DOHH2 (cell line): ENCODE measurements around the gene CRTC3.

Experiments
- H3F3A ChIP-seq: fragments of 200-600 bp; sonication (generic), shearing (Covaris generic); 2 replicates; pipeline ENCODE4 v1.6.0; 2016; ENCODE audit warnings: antibody characterized with exemption, mild to moderate bottlenecking; ENCODE audit not compliant: control insufficient read depth, insufficient read depth
- H3K27ac ChIP-seq: fragments of 200-600 bp; sonication (generic); 2 replicates; pipeline ENCODE4 v1.5.1; 2014; ENCODE audit warnings: low read depth, mild to moderate bottlenecking, low read length, moderate library complexity
- H3K27me3 ChIP-seq: fragments of 200-600 bp; sonication (generic); 2 replicates; pipeline ENCODE4 v1.6.1; 2014; ENCODE audit warnings: mild to moderate bottlenecking, low read length, mixed read lengths; ENCODE audit not compliant: control insufficient read depth
- H3K36me3 ChIP-seq: fragments of 200-600 bp; sonication (generic); 2 replicates; pipeline ENCODE4 v1.6.1; 2014; ENCODE audit warnings: mild to moderate bottlenecking, low read length, moderate library complexity, mixed read lengths; ENCODE audit not compliant: control insufficient read depth
- H3K4me1 ChIP-seq: fragments of 200-600 bp; sonication (generic); 2 replicates; pipeline ENCODE4 v1.6.1; 2014; ENCODE audit warnings: mild to moderate bottlenecking, low read length, mixed read lengths; ENCODE audit not compliant: control insufficient read depth
- H3K4me2 ChIP-seq: fragments of 200-600 bp; sonication (generic); 2 replicates; pipeline ENCODE4 v1.6.0; 2014; ENCODE audit warnings: mild to moderate bottlenecking, low read length, moderate library complexity
- H3K4me3 ChIP-seq: fragments of 200-600 bp; sonication (generic); 2 replicates; pipeline ENCODE4 v1.5.1; 2014; ENCODE audit warnings: mild to moderate bottlenecking, low read length, mixed read lengths
- H3K79me2 ChIP-seq: fragments of 200-600 bp; sonication (generic); 2 replicates; pipeline ENCODE4 v1.6.1; 2014; ENCODE audit warnings: mild to moderate bottlenecking, low read length, mixed read lengths; ENCODE audit not compliant: control insufficient read depth
- H3K9me2 ChIP-seq: fragments of 200-600 bp; sonication (generic); replicated peaks from 2 replicates; pipeline ENCODE4 v1.6.1; 2014; ENCODE audit warnings: mild to moderate bottlenecking, low read length, mixed read lengths; ENCODE audit not compliant: control insufficient read depth
- H3K9me3 ChIP-seq: fragments of 200-600 bp; sonication (generic); 2 replicates; pipeline ENCODE4 v1.6.1; 2014; ENCODE audit warnings: antibody characterized with exemption, low read length, mixed read lengths; ENCODE audit not compliant: control insufficient read depth, insufficient read depth
- H4K20me1 ChIP-seq: fragments of 200-600 bp; sonication (generic); 2 replicates; pipeline ENCODE4 v1.6.0; 2014; ENCODE audit warnings: low read depth, mild to moderate bottlenecking, antibody characterized with exemption, low read length, moderate library complexity; ENCODE audit not compliant: control insufficient read depth, insufficient read depth
- CTCF ChIP-seq: fragments of 200-600 bp; sonication (generic); IDR thresholded peaks from one replicate; pipeline ENCODE4 v1.5.1; 2014; ENCODE audit warnings: antibody characterized with exemption, mild to moderate bottlenecking, low read depth, low read length; ENCODE audit not compliant: poor library complexity, severe bottlenecking
- EZH2phosphoT487 ChIP-seq: fragments of 200-600 bp; sonication (generic); IDR thresholded peaks from 2 replicates; pipeline ENCODE4 v1.6.1; 2017; ENCODE audit warnings: borderline replicate concordance, mild to moderate bottlenecking, antibody characterized with exemption, low read length, moderate library complexity, mixed read lengths

Gene CRTC3

GRCh38 chr15:90580541-90580940 is 50.8 kb downstream of the CRTC3 start:
- no peak overlapping the region for H3K27ac ChIP-seq
- H3F3A ChIP-seq, result no peaks in the 10 kb centered on the region
- no peaks in the 10 kb centered on the region for H3K9me2 ChIP-seq
- H3K9me3 ChIP-seq, result no peaks in the 10 kb centered on the region
- no peak overlapping the region for H3K4me2 ChIP-seq
- H3K36me3 ChIP-seq, result no peaks in the 10 kb centered on the region
- H4K20me1 ChIP-seq, result no peaks in the 10 kb centered on the region
- no peak overlapping the region for H3K4me3 ChIP-seq
- peaks cover 3% of the 10 kb centered on the region; the same call in 1 of the 2 replicates for H3K4me1 ChIP-seq
- no peak for TF ChIP-seq EZH2phosphoT487
- TF ChIP-seq CTCF, result no peak
- no peaks in the 10 kb centered on the region for H3K79me2 ChIP-seq
- no peaks in the 10 kb centered on the region for H3K27me3 ChIP-seq

- H3K4me1 ChIP-seq, result peaks cover 3% of the 10 kb centered on the region; the same call in 1 of the 2 replicates
- H4K20me1 ChIP-seq, result no peaks in the 10 kb centered on the region
- H3K4me2 ChIP-seq, result no peak overlapping the region
- no peak overlapping the region for H3K27ac ChIP-seq
- H3K36me3 ChIP-seq, result no peaks in the 10 kb centered on the region
- no peak for TF ChIP-seq CTCF
- no peak for TF ChIP-seq EZH2phosphoT487
- H3K4me3 ChIP-seq, result no peak overlapping the region
- H3K27me3 ChIP-seq, result no peaks in the 10 kb centered on the region
- 0 out of 2 replicates have a peak, but pooled peaks cover 3% of the 10 kb centered on the region for H3K79me2 ChIP-seq
- H3F3A ChIP-seq, result no peaks in the 10 kb centered on the region
- H3K9me2 ChIP-seq, result no peaks in the 10 kb centered on the region
- H3K9me3 ChIP-seq, result no peaks in the 10 kb centered on the region
Observed at GRCh38 chr15:90580946-90581345, 51.2 kb downstream of the CRTC3 start.

- TF ChIP-seq CTCF, result no peak
- TF ChIP-seq EZH2phosphoT487, result no peak
- H3K36me3 ChIP-seq, result no peaks in the 10 kb centered on the region
- no peaks in the 10 kb centered on the region for H3K27me3 ChIP-seq
- no peaks in the 10 kb centered on the region for H3K9me2 ChIP-seq
- no peaks in the 10 kb centered on the region for H3K9me3 ChIP-seq
- no peaks in the 10 kb centered on the region for H4K20me1 ChIP-seq
- no peak overlapping the region for H3K4me2 ChIP-seq
- no peak overlapping the region for H3K4me3 ChIP-seq
- H3K4me1 ChIP-seq, result peaks cover 3% of the 10 kb centered on the region; the same call in 1 of the 2 replicates
- no peak overlapping the region for H3K27ac ChIP-seq
- 0 out of 2 replicates have a peak, but pooled peaks cover 3% of the 10 kb centered on the region for H3K79me2 ChIP-seq
- no peaks in the 10 kb centered on the region for H3F3A ChIP-seq
Observed at GRCh38 chr15:90581771-90582352, 52.1 kb downstream of the CRTC3 start.
